HG02678 (cell line): ENCODE results near the gene NUCB1.
"Not testable (repeated sequence)": the region's sequence is repeated elsewhere in the genome, so short reads cannot be mapped to it uniquely, and the experiment has no call there.

Experiments used
- ATAC-seq: cut with Tn5 transposase; IDR thresholded peaks from one replicate; pipeline ENCODE4 v1.9.1; 2021; ENCODE audit warnings: mild to moderate bottlenecking, moderate library complexity; ENCODE audit not compliant: unreplicated experiment

NUCB1 gene

DNA sequence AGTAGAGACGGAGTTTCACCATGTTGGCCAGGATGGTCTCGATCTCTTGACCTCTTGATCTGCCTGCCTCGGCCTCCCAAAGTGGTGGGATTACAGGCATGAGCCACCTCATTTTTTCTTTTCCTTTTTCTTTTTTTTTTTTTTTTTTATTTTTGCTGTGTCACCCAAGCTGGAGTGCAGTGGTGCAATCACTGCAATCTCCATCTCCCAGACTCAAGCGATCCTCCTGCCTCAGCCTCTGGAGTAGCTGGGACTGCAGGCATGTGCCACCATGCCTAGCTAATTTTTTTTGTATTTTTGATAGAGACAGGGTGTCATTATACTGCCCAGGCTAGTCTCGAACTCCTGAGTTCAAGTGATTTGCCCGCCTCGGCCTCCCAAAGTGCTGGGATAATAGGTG is 2.2 kb downstream of the NUCB1 start:
- ATAC-seq: not testable (repeated sequence)

DNA sequence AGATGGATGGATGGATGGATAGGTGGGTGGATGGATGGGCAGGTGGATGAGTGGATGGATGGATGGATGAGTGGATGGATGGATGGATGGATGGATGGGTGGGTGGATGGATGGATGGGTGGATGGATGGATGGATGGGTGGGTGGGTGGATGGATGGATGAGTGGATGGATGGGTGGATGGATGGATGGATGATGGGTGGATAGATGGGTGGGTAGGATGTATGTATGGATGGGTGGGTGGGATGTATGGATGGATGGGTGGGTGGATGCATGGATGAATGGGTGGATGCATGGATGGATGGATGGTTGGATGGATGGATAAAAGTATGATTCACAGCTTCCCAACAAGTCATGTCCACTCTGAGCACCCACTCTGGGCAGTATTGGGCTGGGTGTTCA is 3.7 kb downstream of the NUCB1 start:
- not testable (repeated sequence) for ATAC-seq

DNA sequence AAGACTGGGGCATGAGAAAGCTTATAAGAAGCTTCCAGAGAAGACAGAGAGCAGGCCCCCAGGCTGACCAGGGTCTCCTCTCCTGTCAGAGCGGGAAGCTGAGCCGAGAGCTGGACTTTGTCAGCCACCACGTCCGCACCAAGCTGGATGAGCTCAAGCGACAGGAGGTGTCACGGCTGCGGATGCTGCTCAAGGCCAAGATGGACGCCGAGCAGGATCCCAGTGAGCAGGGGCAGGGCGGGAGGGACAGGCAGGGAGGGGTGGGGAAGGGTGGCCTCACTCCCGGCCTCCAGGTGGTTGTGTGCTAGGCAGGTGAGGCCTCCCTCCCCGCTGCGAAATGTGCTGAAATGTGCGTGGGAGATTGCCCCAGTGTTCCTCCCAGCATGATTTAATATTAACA is 5.6 kb downstream of the NUCB1 start:
- ATAC-seq: no peak

GRCh38 chr19:48906324-48906723 is 6.2 kb downstream of the NUCB1 start:
- ATAC-seq: no peak

DNA sequence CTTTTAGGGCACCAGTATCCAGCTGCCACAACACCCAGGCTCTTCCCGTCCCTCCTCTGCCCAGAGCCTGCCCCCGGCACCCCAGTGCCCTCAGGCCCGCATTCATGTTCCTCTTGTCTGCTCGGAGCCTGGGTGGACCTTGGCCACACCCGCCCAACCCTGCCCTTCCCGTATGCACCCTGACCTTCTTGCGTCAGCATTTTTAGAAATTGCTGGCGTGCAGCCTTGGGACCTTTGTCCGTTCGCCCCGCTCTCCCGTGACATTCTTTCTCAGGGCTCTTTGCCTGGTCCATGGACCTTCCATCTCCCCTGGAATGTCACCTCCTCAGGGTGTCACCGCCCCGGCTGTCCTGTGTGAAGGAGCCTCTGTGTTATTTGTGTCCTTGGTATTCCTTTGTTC is 7.6 kb downstream of the NUCB1 start:
- ATAC-seq: no peak

GRCh38 chr19:48909424-48910077 is 9.4 kb downstream of the NUCB1 start:
- not testable (repeated sequence) for ATAC-seq

DNA sequence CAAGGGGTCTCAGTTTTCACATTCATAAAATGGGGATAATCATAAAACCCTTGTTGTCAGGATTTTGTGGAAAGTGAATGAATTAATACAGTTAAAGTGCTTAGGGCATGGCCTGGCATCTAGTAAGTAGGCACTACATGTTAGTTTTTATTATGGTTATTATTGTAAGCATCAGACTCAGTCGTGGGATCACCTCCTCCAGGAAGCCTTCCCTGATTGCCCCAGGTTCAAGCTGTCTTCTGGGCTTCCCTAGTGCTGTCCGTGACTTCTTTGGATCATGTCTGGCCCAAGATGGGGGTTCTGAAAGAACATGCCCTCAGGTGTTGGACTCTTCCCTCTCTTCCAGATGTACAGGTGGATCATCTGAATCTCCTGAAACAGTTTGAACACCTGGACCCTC is 10.7 kb downstream of the NUCB1 start:
- ATAC-seq: no peak

GRCh38 chr19:48913114-48913889 is 13.2 kb downstream of the NUCB1 start:
- no peak for ATAC-seq

GRCh38 chr19:48914181-48914580 is 14.1 kb downstream of the NUCB1 start:
- no peak for ATAC-seq

DNA sequence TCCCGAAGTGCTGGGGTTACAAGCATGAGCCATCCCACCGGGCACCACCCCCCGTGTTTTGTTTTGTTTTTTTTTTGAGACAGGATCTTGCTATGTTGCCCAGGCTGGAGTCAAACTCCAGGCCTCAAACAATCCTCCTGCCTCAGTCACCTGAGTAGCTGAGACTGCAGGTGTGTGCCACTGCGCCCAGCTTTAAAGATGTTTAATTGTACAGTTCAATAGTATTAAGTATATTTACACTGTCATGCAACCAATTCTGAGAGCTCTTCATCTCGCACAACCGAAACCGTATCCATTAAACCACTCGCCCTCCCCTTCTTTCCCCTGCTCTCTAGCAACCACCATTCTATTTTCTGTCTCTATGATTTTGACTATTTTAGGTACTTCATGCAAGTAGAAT is 15.6 kb downstream of the NUCB1 start:
- ATAC-seq: no peak

DNA sequence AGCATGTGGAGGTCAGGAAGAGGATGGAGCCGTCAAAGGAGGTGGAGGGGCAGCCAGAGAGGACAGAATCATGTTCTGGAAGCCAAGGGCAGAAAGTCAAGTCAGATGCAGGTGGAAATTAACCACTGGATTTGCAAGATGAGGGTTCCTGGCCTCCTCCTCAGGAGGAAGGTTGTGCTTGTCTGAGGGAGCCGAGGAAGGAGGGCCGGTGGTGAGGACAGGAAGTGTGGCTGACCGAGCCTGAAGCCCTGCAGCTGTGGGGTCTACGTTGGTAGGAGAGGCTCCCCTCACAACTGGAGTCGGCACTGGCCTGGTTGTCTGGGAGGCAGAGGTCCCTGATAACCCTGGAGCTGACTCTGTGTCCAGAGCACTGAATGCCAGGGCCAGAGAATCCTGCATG is 18.0 kb downstream of the NUCB1 start:
- no peak for ATAC-seq

- no peak for ATAC-seq
Observed at GRCh38 chr19:48918801-48919247, 18.7 kb downstream of the NUCB1 start.

GRCh38 chr19:48919271-48919670 is 19.2 kb downstream of the NUCB1 start:
- not testable (repeated sequence) for ATAC-seq

DNA sequence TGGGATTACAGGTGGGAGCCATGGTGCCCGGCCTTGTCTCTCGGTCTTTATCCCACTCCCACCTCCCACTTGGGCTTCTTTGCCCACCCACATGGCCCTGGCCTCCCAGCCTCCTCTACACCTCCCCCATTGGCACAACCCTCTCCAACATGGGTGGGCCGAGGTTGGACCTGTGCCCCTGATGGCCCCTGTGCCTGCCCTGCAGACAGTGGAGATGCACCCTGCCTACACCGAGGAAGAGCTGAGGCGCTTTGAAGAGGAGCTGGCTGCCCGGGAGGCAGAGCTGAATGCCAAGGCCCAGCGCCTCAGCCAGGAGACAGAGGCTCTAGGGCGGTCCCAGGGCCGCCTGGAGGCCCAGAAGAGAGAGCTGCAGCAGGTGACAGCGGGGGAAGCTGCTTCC is 20.8 kb downstream of the NUCB1 start:
- no peak for ATAC-seq

- ATAC-seq: no peak
Observed at GRCh38 chr19:48921721-48922500, 21.8 kb downstream of the NUCB1 start.

GRCh38 chr19:48922548-48923490 is 22.7 kb downstream of the NUCB1 start:
- ATAC-seq: no peak

- no peak for ATAC-seq
Observed at GRCh38 chr19:48925240-48925843, 25.2 kb downstream of the NUCB1 start.

DNA sequence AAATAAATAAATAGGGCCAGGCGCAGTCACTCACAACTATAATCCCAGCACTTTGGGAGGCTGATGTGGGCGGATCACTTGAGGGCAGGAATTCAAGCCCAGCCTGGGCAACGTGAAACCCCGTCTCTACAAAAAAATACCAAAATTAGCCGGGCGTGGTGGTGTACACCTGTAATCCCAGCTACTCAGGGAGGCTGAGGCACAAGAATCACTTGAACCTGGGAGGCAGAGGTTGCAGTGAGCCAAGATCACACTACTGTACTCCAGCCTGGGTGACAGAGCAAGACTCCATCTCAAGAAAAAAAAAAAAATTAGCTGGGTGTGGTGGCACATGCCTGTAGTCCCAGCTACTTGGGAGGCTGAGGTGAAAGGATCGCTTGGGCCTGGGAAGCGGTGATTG is 25.8 kb downstream of the NUCB1 start:
- not testable (repeated sequence) for ATAC-seq

- ATAC-seq: no peak
Observed at GRCh38 chr19:48926909-48927308, 26.8 kb downstream of the NUCB1 start.

- not testable (repeated sequence) for ATAC-seq
Observed at GRCh38 chr19:48927692-48928091, 27.6 kb downstream of the NUCB1 start.
